GM19395 (cell line): Measurements from ENCODE around the gene PRRT3.

Experiments
- ATAC-seq: cut with Tn5 transposase; IDR thresholded peaks from one replicate; pipeline ENCODE4 v1.9.1; 2021; ENCODE audit warnings: mild to moderate bottlenecking, moderate library complexity; ENCODE audit not compliant: unreplicated experiment

Gene PRRT3

DNA sequence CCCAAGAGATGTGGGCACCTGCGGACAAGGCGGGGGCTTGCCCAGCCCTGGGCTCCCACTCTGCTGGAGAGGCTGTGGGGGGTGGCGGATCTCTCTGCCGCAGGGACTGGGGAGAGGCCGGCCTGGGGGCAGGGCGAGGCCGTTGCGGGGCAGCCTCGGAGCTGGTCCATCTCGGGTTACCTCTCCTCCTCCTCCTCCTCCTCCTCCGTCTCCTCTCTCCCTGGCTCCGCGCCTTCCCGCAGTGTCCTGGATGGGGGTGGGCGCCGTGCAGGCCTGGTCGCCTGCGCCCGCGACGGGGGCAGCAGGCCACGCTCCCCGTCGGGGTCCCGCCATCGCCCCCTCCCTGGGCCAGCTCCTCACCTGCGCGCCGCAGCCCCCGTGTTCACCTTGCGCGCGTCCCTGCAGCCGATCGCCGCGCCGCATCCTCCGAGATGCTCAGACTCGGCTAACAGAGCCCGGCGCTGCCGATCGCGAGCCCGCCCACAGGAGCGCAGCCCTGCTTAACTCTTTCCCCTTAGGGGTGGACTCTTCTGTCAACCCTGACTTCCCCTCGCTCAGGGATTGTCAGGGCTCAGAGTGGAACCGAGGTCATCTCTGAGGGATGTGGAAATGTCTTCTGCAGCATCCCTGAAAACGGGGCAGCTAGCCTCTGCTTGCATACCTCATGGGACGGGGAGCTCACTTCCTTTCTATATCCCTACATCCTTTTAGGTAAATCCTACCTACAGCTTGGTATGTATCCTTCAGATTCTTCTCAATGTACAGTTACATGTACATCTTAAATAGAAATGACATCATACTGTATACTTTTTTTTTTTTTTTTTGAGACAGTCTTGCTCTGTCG lies at the start of gene PRRT3:
Gene PRRT3 (minus strand): TSS at position 447 of the 844 bp plus-strand sequence. CDS start 2,293 bp downstream, outside the sequence.
- ATAC-seq, result peak; percentile 74

DNA sequence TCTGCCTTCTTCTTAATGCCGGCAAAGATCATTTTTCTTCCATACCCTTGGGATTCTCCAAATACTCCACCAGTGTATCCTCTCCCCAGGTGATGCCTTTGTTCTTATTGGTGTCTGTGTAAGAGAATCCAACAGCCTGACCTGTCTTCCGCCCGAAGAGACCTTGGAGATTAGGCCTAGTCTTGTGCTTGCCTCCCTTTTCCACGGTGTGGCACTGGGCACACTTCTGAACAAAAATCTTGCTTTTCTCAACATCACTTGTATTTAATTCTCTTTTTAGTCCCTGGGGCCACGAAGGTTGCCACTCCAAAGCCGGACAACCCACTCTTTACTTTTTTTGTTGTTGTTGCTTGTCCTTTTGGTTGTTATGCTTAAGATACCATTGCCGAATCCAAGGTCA lies 48.5 kb upstream of the PRRT3 start:
- ATAC-seq, result no peak

DNA sequence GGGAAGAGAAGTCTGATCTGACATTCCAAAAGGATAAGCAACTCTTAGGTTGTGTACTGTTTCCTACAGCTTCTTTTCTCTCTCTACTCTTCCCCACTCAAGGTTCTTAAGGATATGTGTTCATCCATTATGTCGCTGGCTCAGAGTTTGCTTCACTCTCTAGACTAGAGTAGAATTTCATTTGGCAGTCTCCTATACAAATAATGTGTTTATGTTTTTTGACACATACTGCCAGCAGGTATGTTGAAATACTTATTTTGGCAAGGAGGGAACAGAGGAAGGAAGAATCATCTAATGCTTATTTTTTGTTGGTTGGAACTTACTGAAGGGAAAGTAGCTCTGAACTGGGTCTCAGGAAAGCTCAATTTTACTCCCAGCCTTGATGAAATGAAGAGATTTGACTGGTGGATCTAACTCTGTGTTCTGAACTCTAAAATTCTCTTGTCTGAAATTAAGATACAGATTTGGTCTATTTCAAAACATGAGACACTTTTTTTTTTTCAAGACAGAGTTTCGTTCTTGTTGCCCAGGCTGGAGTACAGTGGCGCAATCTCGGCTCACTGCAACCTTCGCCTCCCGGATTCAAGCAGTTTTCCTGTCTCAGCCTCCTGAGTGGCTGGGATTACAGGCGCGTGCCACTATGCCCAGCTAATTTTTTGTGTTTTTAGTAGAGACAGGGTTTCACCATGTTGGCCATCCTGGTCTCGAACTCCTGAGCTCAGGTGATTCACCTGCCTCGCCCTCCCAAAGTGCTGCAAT lies 42.1 kb upstream of the PRRT3 start:
- no peak for ATAC-seq

DNA sequence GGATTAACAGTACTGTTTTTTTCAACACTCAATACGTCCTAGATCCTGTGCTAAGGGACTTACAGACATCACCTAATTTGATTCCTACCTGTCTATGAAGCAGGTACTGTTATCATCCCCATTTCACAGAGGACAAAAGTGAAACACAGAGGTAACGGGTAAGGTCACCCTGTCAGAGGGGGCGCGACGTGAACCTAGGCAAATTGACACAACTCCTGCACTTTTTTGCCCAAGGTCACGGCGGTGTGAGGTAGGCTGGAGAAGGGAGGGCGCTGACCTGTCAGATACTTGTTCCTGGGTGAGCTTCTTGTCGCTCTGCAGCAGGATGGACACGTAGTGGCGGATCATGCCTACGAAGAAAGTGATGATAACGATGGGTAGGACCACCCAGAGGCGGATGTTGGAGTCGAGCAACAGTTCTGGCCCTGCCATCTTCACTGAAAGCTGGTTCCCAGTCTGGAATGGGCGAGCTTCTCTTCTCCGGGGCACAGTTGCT lies 34.1 kb upstream of the PRRT3 start:
- peak; percentile 36 for ATAC-seq

DNA sequence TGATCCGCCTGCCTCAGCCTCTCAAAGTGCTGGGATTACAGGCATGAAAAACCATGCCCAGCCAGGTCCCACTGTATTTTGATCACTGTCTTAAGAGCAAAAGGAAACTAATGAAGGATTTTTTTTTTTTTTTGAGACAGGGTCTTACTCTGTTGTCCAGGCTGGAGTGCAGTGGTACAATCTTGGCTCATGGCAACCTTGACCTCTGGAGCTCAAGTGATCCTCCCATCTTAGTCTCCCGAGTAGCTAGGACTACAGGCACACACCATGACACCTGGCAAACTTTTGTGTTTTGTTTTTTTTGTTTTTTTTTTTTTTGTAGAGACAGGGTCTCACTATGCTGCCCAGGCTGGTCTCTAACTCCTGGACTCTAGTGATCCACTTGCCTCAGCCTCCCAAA lies 28.0 kb upstream of the PRRT3 start:
- no peak for ATAC-seq

DNA sequence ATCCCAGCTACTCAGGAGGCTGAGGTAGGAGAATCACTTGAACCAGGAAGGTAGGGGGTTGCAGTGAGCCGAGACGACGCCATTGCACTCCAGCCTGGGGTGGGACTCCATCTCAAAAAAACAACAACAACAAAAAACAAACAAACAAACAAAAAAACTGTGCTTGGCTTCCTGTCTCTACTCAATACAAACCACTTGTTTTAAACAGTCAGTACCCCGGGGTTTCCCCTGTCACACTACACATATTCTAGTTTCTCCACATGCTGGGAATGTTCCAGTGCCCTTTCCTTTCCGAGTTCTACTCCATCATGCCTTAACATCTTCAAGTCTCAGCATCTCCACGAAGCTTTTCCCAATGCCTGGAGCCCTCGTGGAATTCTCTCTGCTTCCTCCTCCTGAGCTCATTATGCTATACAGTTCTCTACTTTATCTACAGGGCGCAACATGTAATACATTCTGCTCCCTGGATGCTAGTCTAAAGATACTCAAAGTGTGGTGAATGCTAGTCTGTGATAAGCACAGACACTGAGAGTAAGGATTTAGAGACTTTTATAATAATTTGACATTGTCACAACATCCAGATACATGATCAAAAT lies 26.6 kb upstream of the PRRT3 start:
- no peak for ATAC-seq

DNA sequence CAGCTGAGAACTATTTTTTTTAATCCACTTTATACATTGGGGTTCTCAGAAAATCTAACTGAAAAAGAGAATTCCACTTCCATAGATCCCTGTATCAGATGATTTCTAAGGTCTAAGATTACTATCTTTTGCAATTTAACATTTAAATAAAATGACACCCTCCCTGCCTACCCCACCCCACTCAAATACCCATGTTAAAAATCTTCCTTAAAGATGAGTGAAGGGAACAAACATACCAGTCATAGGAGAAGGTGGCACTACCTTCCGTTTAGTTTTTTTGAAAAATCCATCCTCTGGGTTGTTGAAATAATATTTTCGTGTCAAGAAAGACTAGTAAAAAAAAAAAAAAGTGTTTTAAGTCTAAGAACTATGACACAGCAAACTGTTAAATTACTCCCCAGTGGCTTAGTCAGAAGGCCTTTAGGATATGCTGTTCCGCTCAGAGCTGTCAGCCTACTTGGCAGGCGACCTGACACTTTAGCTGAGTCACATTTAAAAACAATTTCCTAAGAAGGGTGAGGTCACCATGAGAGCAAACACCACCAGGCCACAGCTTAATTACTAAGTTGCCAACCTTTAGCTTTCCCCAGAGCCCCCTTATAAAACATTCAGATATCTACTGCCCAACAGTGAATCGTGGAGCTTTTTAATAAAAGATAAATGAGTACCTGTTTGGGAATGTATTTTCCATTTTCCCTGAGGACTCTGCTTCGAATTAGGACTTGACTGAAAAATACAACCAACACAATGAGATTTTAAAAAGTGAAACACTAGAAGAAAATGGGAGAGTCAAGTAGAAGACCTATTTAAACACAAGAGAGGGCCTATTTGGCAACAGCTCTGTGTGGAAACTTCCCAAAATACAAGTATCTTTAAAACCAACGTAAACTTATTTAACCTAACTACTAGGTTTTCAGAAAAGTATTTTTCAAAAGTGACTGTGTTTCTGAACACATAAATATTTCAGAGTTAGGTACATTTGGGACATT lies 24.8 kb upstream of the PRRT3 start:
- ATAC-seq, result no peak

DNA sequence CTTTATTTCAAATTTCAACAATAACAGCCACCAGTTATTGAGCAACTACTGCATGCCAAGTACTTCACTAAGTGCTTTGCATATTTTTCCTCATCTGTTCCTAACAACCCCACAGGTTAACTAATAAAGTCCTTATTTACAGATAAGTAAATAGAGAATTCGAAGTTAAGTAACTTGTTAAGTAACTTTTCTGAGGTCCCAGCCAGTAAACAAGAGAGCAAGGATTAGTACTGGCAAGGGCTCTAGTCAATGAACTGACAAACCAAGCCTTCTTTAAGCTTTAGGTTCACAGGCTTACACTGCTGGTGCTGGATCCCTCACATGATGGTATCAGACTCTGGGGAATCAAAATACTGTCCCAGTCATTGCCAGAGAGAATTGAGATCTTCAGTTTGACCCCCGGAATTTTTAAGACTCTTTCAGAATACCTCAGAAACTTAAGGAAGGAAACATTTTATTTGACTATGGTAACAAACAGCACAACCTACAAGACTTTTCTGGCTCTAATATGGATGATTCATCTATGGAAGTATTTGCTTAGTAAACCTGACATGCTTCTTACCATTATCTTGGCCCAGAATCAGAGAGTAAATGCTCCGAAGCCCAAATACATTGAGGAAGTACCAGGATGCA lies 17.9 kb upstream of the PRRT3 start:
- ATAC-seq, result no peak

DNA sequence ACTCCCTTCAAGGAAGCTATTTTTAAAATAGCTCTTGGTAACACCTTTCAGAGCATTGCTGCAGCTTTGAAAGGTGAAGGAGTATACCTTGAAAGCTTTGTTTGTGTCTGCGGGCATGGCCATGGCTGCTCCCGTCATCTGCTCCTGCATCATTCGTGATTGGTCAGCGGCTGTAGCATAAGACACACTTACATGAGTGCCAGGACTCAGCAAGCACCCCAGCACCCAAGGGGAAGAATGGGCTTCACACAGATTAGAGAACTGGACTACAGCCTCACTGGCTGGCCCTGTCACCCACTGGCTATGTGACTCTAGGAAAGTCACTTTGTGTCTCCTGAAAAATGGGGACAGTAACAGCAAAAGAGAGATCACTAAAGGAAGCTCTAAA lies 17.4 kb upstream of the PRRT3 start:
- no peak for ATAC-seq

DNA sequence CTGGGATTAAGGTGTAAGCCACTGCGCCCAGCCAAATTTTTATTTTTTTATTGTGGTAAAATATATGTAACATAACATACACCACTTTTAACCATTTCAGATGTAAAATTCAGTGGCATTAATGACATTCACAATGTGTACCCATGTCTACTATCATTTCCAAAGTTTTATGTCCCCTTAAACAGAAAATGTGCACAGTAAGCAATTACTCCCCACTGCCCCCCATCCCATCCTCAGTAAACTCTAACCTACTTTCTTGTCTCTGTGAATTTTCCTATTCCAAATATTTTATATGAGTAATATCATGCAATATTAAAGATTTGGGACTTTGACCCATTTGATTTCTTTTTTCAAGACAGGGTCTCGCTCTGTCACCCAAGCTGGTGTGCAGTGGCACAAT lies 14.6 kb upstream of the PRRT3 start:
- no peak for ATAC-seq

DNA sequence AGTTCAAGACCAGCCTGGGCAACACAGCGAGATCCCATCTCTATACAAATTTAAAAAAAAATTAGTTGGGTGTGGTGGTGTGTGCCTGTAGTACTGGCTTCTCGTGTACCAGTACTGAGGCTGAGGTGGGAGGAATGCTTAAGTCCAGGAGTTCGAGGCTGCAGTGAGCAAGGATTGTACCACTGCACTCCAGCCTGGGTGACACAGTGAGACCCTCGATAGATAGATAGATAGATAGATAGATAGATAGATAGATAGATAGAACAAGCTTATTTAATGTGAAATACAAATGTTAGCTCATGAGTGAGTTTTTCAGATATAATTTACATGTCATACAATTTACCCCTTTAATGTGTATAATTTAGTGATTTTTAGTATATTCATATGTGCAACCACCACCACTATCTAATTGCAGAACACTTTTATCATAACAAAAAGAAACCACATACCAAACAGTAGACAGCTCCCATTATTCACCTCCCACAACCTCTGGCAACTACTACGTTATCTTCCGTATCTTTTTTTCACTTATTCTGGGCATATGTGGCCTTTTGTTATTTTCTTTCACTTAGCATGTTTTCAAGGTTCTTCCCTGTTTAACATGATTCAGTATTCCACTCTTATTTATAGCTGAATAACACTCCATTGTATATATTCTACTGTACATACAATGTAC lies 13.1 kb upstream of the PRRT3 start:
- ATAC-seq, result no peak

DNA sequence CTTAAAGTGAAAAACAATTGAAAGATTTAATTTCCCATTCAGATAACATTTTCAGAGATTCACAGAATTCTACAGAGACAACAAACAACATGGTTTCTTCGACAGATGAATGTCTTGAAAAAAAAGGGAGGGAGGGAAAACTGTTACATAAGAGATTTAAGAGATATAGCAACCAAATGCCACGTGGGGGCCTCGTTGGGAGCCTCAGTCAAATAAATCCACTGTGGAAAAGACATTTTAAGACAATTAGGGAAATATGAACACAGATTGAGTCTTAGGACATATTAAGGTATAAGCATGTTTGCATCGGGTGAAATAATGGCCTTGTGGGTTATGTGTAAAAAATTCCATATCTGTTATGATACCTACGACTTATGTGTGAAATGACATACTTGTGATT lies 5.0 kb upstream of the PRRT3 start:
- ATAC-seq, result no peak

DNA sequence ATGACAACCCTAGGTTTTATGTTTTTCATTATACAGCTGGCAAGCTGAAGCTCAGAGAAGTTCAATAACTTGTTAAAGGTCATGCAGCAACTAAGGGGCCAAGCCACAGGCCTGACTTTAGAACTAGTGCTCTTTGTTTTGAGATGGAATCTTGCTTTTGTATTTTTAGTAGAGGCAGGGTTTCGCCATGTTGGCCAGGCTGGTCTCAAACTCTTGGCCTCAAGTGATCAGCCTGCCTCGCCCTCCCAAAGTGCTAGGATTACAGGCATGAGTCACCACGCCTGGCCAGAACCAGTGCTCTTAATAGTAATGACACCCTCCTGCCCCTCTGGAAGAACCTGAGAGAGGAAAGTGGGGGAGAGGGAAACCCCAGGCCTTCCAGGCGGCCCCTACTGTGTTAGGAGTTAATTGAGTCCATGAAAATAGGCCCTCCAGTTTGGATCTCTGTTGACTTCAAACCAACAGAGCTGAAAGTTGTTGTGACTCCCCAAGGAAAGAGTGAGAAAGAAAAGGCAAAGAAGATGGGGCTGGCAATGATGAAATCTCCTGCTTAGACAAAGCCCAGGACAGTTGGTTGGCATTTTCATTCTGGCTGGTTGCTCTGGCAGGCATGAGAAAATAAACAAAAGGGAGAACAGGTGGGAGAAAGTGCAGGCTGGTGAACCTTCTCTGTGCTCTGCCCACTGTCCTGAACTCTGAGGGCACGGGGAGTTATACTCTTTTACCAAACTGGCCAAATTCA lies 3.6 kb upstream of the PRRT3 start:
- no peak for ATAC-seq

DNA sequence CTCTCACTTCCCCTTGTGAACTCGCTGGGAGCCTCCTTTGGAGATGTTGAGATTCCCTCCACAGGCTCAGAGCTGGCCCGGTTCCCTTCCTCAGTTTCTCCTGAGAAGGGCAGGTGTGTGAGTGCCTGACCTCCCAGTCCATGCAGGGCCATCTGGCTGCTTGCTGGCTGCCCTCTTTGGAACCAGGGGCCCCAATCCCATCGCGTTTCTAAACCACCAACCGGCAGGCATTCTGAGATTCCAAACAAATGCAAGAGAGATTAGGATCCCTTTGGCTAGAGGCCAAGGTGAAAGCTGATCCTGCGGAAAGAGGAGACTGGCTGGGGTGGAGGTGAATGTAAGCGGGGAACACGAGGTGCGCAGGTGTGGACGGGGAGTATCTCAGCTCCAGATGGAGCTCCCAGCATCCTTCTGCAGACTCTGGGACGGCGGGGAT lies 2.9 kb upstream of the PRRT3 start:
- ATAC-seq, result no peak

DNA sequence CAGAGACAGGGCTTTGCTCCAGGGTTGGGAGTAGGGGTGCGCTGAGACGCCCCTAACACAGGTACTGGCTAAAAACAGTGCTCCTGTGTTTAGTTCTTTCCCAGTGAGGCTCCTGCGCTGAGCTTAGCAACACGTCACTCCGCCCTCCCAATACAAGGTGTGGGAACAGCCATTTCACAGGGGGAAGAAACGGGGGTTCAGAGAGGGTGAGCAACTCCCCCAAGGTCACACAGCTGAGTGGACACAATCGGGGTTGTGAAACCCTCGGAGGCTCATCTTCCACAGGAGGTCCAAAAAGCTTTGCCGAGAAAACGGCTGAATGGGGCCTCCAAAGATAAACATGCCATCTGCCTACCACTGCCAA lies 628 bp downstream of the PRRT3 start:
- no peak for ATAC-seq

DNA sequence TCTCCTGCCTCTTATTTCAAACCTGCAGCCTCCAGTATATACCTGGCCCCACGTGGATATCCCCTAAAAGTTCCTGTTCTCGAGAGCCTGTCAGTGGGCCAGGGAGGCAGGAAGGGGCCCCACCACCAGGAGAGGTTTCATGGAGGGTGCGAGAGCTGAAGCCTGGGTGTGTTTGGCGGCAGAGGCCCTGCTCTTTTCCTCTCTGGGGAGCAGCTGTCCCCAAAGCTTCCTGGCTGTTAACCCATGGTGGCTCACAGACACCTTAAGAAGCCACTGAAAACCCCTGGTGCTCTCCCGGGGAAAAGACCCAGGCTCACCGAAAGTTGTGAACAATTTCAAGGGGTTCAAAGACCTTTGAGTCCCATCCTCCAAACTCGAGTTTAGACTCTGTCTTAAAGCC lies 1.1 kb downstream of the PRRT3 start:
- ATAC-seq, result no peak

DNA sequence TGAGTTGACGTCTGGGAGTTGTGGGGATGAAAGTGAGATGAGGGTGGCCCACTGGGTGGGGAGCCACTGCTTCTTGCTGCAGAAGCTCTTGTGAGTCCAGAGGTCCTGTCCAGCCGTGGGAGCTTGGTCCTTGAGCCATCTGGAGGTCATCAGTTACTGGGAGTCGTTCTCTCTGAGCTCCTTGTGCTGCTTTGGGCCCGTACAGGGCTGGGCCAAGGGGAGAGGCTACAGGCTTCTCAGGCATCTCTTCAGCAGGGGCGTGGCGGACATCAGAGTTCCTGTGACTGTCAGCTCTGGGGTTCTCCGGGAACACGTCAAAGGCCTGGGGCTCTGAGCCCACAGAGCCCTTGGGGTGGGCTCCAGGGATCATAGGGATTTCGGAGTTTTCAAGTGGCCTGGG lies 2.6 kb downstream of the PRRT3 start:
- no peak for ATAC-seq

DNA sequence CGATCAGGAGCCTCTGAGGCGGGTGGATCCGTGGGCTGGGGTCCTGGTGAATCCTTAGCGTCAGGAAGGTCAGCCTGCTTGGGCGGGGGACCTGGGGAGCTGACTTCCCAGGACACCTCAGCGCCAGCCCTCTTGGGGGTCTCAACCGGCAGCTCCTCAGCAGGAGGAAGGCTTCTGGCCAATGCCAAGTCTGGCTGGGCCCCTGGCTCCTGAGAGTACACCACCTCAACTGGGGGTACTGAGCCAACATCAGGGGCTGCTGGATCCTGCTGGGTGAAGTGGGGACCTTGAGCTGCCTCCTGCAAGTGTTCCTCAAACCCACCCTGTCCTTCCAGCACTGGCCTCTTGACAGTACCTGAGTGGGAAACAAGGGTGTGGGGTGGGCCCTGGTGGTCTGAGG lies 3.1 kb downstream of the PRRT3 start:
- no peak for ATAC-seq

DNA sequence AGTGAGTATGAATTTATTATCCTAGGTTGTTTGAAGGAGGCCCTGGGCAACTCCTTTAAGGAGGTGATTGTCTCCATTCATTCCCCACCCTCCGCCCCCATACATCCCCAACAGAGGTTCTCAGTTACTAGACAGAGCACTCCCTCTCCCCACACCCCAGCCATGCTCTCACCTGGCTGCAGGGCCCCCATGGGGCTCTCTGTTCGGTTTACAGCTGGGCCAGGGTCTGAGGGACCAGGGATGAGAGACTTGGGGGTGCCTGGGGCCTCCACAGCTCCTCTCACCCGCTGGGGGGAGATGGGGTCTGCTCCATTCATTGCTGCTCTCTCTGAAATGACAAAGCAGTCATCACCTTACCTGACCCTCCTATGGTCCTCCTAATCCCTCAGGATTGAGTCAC lies 3.6 kb downstream of the PRRT3 start:
- no peak for ATAC-seq
